Measurements from ENCODE around the gene DCLRE1C. TPM values are rescaled to one million over a fixed set of nuclear protein-coding genes. Genes with fewer than 3 reads are reported as not detected.
"Not testable (repeated sequence)": the region's sequence is repeated elsewhere in the genome, so short reads cannot be mapped to it uniquely, and the experiment has no call there.

DCLRE1C gene
- total and polyA plus RNA-seq, 8 donors = 1.8 to 7.0 (median 3.4) TPM

- TF ChIP-seq, protein P1, sequence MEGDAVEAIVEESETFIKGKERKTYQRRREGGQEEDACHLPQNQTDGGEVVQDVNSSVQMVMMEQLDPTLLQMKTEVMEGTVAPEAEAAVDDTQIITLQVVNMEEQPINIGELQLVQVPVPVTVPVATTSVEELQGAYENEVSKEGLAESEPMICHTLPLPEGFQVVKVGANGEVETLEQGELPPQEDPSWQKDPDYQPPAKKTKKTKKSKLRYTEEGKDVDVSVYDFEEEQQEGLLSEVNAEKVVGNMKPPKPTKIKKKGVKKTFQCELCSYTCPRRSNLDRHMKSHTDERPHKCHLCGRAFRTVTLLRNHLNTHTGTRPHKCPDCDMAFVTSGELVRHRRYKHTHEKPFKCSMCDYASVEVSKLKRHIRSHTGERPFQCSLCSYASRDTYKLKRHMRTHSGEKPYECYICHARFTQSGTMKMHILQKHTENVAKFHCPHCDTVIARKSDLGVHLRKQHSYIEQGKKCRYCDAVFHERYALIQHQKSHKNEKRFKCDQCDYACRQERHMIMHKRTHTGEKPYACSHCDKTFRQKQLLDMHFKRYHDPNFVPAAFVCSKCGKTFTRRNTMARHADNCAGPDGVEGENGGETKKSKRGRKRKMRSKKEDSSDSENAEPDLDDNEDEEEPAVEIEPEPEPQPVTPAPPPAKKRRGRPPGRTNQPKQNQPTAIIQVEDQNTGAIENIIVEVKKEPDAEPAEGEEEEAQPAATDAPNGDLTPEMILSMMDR (IDR thresholded peaks at IDR 0.05) = no peak
- no peak for FAIRE-seq
- Histone ChIP-seq H3K4me1 (no peaks in the 10 kb centered on the region), H3K27me3 (no peaks in the 10 kb centered on the region), H3K9me3 (no peaks in the 10 kb centered on the region), H3K4me3 (no peak overlapping the region), H3K36me3 (peaks cover 0 to 5% (median 0%) of the 10 kb centered on the region in 3 donors), H3K27ac (no peak overlapping the region)
- no peak for ATAC-seq
- no peak for DNase-seq
- 98% methylated on average over 4 of the region's 4 CpGs for WGBS, 2 donors
- intact Hi-C loops (cut with DNase I) = no loop called here
These were observed 42.9 kb downstream of the DCLRE1C start for GRCh38 chr10:14910953-14911352.

- ATAC-seq (no peak), DNase-seq (no peak), FAIRE-seq (no peak)
- no peaks in the 10 kb centered on the region for H3K9me3 ChIP-seq
- TF ChIP-seq, protein P1 (IDR thresholded peaks at IDR 0.05) = no peak
- no peak overlapping the region for H3K4me3 ChIP-seq
- H3K27me3 ChIP-seq = no peaks in the 10 kb centered on the region
- intact Hi-C loops (cut with DNase I) = no loop called here
- H3K27ac ChIP-seq = no peak overlapping the region
- H3K36me3 ChIP-seq = peaks cover 0 to 5% (median 0%) of the 10 kb centered on the region in 3 donors
- 89 to 91% methylated on average over 2 of the region's 2 CpGs for WGBS, 2 donors
- H3K4me1 ChIP-seq = no peaks in the 10 kb centered on the region
These were observed 44.8 kb downstream of the DCLRE1C start for GRCh38 chr10:14909101-14909500.

GRCh38 chr10:14907591-14907990, 46.3 kb downstream of the DCLRE1C start:
- H3K4me1 ChIP-seq; intact Hi-C loops (cut with DNase I); FAIRE-seq; H3K4me3 ChIP-seq; H3K9me3 ChIP-seq; H3K36me3 ChIP-seq; H3K27ac ChIP-seq; H3K27me3 ChIP-seq; DNase-seq; ATAC-seq: not testable (repeated sequence)
- WGBS, 2 donors = 98 to 99% methylated on average over 4 of the region's 4 CpGs

- TF ChIP-seq, protein P1 (IDR thresholded peaks at IDR 0.05) = no peak
- WGBS, 2 donors = 95 to 99% methylated on average over 2 of the region's 2 CpGs
- FAIRE-seq (no peak), DNase-seq (no peak), ATAC-seq (no peak)
- H3K36me3 ChIP-seq = peaks cover 0 to 5% (median 0%) of the 10 kb centered on the region in 3 donors
- H3K4me3 ChIP-seq = no peak overlapping the region
- H3K27me3 ChIP-seq = no peaks in the 10 kb centered on the region
- H3K9me3 ChIP-seq = no peaks in the 10 kb centered on the region
- H3K4me1 ChIP-seq = no peaks in the 10 kb centered on the region
- intact Hi-C loops (cut with DNase I) = no loop called here
- H3K27ac ChIP-seq = no peak overlapping the region
These were observed 47.1 kb downstream of the DCLRE1C start for GRCh38 chr10:14906765-14907164.

DNA sequence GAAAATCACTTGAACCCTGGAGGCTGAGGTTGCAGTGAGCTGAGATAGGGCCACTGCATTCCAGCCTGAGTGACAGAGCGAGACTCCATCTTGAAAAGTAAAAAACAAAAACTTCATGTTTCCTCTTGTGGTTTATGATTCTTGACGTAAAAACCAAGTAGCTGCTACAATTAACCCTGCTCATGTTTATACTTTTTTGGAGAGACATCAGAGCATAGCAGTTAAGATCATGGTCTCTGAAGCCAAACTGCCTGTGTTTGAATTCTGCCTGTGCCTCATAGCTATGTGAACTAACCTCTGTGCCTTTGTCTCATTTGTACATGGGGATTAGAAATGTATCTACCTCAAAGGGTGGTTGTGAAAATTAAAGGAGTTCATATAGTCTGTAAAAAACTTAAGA, 48.0 kb downstream of the DCLRE1C start:
- intact Hi-C loops (cut with DNase I) = no loop called here
- TF ChIP-seq, protein P1 (IDR thresholded peaks at IDR 0.05) = no peak
- FAIRE-seq = no peak
- Histone ChIP-seq H3K4me3 (no peak overlapping the region), H3K9me3 (no peaks in the 10 kb centered on the region), H3K4me1 (no peaks in the 10 kb centered on the region), H3K27ac (no peak overlapping the region), H3K27me3 (no peaks in the 10 kb centered on the region), H3K36me3 (peaks cover 0 to 2% (median 0%) of the 10 kb centered on the region in 3 donors)
- ATAC-seq = no peak
- no peak for DNase-seq
- 97 to 99% methylated on average over 2 of the region's 2 CpGs for WGBS, 2 donors

All from pancreas (tissue), 10 donors.